ENCODE measurements around the gene SMIM34. TPM values are rescaled to one million over a fixed set of nuclear protein-coding genes. Genes with fewer than 3 reads are reported as not detected.

The SMIM34 gene, protein sequence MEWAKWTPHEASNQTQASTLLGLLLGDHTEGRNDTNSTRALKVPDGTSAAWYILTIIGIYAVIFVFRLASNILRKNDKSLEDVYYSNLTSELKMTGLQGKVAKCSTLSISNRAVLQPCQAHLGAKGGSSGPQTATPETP
- 0.14 and 2.4 TPM in 2 replicates for total RNA-seq

DNA sequence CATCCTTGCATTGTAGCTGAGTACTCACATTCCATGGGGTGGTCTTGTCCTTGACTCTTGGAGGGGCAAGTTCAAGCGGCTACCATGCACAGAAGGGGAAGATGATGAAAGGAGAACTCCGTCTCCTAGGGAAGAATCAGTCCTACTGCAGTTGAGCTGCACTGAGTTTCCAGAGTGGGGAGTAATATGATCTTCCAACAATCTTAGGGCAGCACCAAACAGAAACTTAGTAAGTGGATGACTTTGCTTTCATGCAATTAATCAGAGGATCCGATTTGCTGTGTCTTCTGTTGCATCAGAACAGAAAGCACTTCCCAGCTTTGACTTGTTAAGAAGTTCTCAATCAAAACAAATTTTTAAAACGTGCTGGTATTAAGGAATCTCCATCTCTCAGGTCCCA lies at the start of gene SMIM34:
Gene SMIM34 (minus strand): TSS at position 147 of the 400 bp plus-strand sequence. CDS start 112 bp downstream, at position 35.

DNA sequence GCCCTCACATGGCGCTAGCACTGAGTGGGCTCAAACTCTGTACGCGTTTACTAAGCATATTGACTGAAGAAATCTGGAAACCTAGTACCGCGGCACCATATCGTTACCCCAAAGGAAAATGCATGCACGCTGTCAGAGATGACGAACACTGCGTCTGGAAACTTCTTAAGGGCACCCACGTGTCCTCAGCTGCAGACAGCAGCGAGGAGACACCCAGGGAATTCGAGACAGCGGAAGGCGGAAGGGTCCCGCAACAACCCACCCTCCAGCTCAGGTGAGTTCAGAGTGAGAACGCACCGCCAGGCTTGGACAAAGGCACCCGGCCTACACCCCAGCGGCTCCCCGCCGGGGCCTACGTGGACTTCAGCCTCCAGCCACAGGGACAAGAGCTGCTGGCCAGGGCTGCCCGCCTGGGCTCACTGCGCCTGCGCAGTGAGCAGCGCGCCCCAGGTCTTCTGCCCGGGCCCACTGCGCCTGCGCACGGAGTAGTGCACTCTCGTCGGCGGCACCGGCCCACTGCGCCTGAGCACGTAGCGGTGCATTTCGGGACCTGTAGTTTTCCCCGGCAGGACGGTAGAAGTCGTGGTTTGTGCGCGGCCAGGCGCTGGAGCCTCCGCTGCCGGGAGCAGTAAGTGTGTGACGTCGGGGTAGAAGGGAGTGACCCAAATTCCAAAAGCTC lies 48.7 kb downstream of the SMIM34 start, which contains the start of gene SMIM11:
Gene SMIM11 (plus strand): TSS at position 568 of the 679 bp plus-strand sequence. CDS start 3,998 bp downstream, outside the sequence.

Other genes with a start within 250 kb of the SMIM34 start
- not detected in 2 replicates for gene KCNE2, start 59.9 kb downstream of the SMIM34 start, total RNA-seq
- gene SMIM11, start 48.4 kb downstream of the SMIM34 start, total RNA-seq: 4.0 and 7.2 TPM in 2 replicates
- 0.34 and 0.71 TPM in 2 replicates for gene KCNE1, start 88.3 kb upstream of the SMIM34 start, total RNA-seq
- gene RCAN1, start 191.2 kb upstream of the SMIM34 start, total RNA-seq: 44.4 and 96.4 TPM in 2 replicates
- under 0.01 and 0.71 TPM in 2 replicates for gene CLIC6, start 245.0 kb upstream of the SMIM34 start, total RNA-seq